Measurements from ENCODE around the gene MEST. TPM values are rescaled to one million over a fixed set of nuclear protein-coding genes. Genes with fewer than 3 reads are reported as not detected.

The MEST gene
- total RNA-seq, 1 experiment from 2014 or later: 112 TPM

DNA sequence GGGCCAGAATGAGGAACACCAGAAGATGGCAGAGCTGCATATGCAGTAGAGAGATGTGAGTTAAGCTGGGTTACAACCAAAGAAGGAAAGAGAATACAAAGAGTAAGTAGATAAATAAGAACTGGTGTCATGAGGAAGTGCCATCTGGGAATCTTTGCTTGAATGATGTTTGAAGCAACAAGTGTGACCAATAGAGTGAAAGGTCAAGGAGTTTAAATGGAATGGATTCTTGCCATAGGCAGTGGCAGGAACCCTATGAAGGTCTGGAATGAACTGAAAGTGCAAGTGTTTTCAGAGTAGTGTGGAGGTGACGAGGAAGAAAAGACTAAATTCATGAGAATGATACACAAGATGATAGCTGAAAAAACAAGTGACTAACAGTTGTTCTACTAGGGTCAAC is 21.6 kb downstream of the MEST start:
- H3K23ac ChIP-seq (ENCODE audit: insufficient read length, low read depth, low read length): no peak overlapping the region
- TF ChIP-seq, protein P1, sequence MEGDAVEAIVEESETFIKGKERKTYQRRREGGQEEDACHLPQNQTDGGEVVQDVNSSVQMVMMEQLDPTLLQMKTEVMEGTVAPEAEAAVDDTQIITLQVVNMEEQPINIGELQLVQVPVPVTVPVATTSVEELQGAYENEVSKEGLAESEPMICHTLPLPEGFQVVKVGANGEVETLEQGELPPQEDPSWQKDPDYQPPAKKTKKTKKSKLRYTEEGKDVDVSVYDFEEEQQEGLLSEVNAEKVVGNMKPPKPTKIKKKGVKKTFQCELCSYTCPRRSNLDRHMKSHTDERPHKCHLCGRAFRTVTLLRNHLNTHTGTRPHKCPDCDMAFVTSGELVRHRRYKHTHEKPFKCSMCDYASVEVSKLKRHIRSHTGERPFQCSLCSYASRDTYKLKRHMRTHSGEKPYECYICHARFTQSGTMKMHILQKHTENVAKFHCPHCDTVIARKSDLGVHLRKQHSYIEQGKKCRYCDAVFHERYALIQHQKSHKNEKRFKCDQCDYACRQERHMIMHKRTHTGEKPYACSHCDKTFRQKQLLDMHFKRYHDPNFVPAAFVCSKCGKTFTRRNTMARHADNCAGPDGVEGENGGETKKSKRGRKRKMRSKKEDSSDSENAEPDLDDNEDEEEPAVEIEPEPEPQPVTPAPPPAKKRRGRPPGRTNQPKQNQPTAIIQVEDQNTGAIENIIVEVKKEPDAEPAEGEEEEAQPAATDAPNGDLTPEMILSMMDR (conservative IDR thresholded peaks at IDR 0.05): no peak
- H3K9me3 Mint-ChIP-seq: no peaks in the 10 kb centered on the region

More for the DNA sequence above, 21.6 kb downstream of the MEST start:
- Histone ChIP-seq H2BK5ac (ENCODE audit: insufficient read length, low read length) (no peak overlapping the region), H3K9me3 (ENCODE audit: control insufficient read depth, low read depth, low read length) (no peaks in the 10 kb centered on the region), H4K91ac (ENCODE audit: insufficient read length, low read depth, low read length) (no peak overlapping the region), H3K27me3 (ENCODE audit: insufficient read depth, low read length) (no peaks in the 10 kb centered on the region), H3K9ac (ENCODE audit: extremely low read depth, insufficient read length, low read length) (no peak overlapping the region), H2BK12ac (ENCODE audit: insufficient read length, low read depth, low read length) (no peak overlapping the region), H2BK15ac (ENCODE audit: low read depth, low read length) (no peak overlapping the region), H3K4me2 (ENCODE audit: insufficient read depth, insufficient read length, low read length) (no peak overlapping the region), H3K79me2 (ENCODE audit: insufficient read depth, low read length) (no peaks in the 10 kb centered on the region), H3K79me1 (ENCODE audit: insufficient read depth, low read depth, low read length, poor library complexity, severe bottlenecking) (no peaks in the 10 kb centered on the region), H4K5ac (ENCODE audit: insufficient read length, low read depth, low read length) (no peak overlapping the region), H2AK5ac (ENCODE audit: insufficient read length, low read length) (no peak overlapping the region), H2AFZ (ENCODE audit: low read length) (no peak overlapping the region), H2BK120ac (ENCODE audit: low read depth, low read length, poor library complexity, severe bottlenecking) (no peak overlapping the region), H3K14ac (ENCODE audit: insufficient read depth, low read length) (no peak overlapping the region), H3K18ac (ENCODE audit: insufficient read length, low read depth, low read length) (no peak overlapping the region), H3K27ac (ENCODE audit: insufficient read length, low read depth, low read length) (no peak overlapping the region), H2BK20ac (ENCODE audit: low read depth, low read length, poor library complexity, severe bottlenecking) (no peak overlapping the region), H4K8ac (replicated peaks; ENCODE audit: insufficient read length, low read depth, low read length) (no peak overlapping the region), H3K23me2 (ENCODE audit: insufficient read length, low read depth, low read length, poor library complexity, severe bottlenecking) (no peaks in the 10 kb centered on the region), H3K4ac (ENCODE audit: low read depth, low read length) (no peak overlapping the region), H3K56ac (ENCODE audit: insufficient read length, low read depth, low read length) (no peak overlapping the region), H3T11ph (ENCODE audit: low read length) (no peak overlapping the region), H4K20me1 (ENCODE audit: control insufficient read depth, insufficient read depth, insufficient read length) (no peaks in the 10 kb centered on the region), H3K4me1 (ENCODE audit: insufficient read depth, low read length) (no peaks in the 10 kb centered on the region)
- WGBS (ENCODE audit: extremely low coverage, insufficient read length, low lambda C conversion rate): no CpG with 5 or more reads among the region's 1 CpG
- no peak overlapping the region for H3K4me3 Mint-ChIP-seq
- no peaks in the 10 kb centered on the region for H3K27me3 Mint-ChIP-seq (ENCODE audit: low read depth)
- H3K27ac Mint-ChIP-seq: no peak overlapping the region
- peaks cover 0 to 3% (median 2%) of the 10 kb centered on the region in 3 experiments; a peak in 4 of 7 replicates for H3K36me3 Mint-ChIP-seq (ENCODE audit: insufficient read depth in 1 of 3, low read depth in 3 of 3)
- H3K4me1 Mint-ChIP-seq: no peaks in the 10 kb centered on the region
- no peak for DNase-seq
